Fibroblast of the conjunctiva (primary cell): Measurements from ENCODE around the gene WEE2.
"Not testable (repeated sequence)": the region's sequence is repeated elsewhere in the genome, so short reads cannot be mapped to it uniquely, and the experiment has no call there.

Source experiments
- DNase-seq: peaks from one replicate; pipeline ENCODE4 v3.0.0-alpha.2; 2010; ENCODE audit warnings: low read depth

The WEE2 gene

DNA sequence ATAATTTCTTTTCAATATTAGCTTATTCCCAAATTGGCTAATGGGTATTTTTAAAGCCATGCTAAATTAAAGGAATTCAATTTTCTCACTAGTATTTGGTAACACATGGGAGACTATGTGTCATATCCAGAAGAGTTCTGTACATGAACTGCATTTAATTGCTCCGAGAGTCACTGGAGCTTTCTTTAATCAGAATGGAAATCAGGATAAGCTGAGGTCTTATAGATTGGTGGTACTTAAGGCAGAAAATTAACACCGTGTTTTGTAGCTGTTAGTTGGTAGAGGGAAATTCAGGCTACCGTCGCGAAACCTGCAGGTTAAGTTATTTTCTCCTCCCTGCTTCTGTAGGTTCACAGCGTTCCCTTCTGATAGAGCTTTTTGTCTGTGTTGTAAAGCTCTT, at the start of gene WEE2:
Gene WEE2, plus strand, starts transcription at position 3 of the 400 bp plus-strand sequence. CDS start 406 bp downstream, outside the sequence.
- no peak for DNase-seq

DNA sequence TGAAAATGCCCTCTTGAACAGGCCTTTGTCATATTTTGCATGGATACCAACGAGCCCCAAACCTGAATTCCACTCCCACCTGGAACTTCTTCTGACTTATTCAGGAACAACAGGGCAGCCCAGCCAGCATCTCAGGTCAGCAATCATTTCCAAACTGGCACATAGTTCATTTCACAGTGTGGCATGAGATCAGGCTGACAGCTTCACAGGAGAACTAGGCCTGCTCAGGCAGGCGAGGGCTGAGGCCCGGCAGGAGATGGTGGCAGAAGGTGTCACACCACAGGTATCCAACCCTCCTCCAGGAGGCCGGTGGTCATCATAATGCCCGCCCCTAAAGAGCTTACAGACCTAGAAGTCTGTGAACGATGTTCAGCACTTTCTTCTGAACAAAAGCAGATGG, 48.7 kb upstream of the WEE2 start:
- no peak for DNase-seq

- no peak for DNase-seq
Observed at GRCh38 chr7:141660259-141660658, 47.9 kb upstream of the WEE2 start.

GRCh38 chr7:141663081-141663849, 44.9 kb upstream of the WEE2 start:
- DNase-seq, result no peak

DNA sequence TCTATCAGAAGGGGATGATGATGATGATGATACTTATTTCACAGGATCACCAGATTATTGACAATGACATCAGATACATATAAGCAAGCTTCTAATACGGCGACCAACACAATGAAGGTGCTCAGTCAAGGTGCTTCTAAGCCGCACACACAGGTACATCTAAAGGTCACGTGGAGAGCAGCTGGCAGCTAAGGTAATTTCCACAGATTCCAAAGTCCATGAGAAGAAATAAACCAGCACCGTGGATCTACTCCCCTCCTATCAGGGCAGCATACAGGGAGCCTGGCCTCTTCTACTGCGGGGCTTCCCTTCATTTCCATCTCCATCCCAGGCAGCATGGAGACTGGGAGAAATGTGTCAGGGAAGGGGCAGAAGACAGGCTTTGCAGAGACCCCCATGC, 43.7 kb upstream of the WEE2 start:
- DNase-seq, result no peak

GRCh38 chr7:141665208-141666035, 42.7 kb upstream of the WEE2 start:
- DNase-seq, result no peak

DNA sequence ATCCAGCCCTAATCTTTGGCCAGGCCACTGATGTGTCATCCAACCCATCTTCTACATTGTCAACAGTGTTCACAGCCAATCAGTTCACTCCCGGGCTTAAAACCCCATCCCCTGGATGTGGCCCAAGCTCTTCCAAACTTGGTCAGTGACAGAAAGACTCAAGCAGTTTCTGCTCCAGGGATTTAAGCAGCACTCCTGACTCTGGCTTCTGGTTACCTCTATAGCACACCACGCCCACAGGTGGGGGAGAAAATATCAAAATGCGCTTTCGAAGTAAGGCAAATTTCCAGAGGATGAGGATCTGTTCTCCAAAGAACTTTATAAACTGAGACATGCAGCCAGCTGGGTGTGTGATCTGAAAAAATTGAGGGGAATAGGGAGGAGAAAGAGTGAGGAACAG, 42.1 kb upstream of the WEE2 start:
- DNase-seq, result no peak

GRCh38 chr7:141668853-141669252, 39.3 kb upstream of the WEE2 start:
- no peak for DNase-seq

DNA sequence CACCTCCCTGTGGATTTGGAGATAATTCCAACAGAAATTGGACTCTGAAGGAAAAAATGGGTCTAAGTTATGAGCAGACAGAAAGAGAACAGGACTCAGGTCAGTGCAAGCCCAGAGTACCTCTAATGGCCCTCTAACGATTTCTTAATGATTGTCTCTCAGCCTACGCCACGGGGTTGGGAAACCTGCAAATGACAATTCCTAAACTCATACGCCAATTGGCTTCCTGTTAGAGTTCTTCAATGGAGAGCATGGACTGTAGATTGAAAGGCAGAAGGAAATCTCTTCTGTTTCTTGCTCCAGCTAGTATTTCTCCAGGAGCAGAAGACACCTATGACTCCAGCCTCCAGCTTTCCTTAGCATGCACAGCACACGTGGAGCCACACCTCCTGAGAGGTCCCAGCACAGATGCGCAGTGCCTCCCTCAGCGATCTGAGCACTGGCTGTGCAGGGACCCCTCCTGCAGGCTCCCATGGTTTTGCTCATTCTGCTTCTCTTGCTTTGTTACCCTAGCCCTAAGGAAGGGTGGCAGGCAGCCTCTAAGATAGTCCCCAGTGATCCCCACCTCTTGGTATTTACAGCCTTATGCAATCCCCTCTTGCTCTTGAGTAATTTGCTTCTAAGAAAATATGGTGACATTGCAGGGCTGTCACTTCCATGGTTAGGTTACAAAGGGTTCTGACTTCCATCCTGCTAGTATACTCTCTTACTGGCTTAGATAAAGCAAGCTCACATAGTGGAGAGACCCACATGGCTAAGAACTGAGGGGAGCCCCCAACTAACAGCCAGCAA, 36.3 kb upstream of the WEE2 start:
- DNase-seq, result no peak

DNA sequence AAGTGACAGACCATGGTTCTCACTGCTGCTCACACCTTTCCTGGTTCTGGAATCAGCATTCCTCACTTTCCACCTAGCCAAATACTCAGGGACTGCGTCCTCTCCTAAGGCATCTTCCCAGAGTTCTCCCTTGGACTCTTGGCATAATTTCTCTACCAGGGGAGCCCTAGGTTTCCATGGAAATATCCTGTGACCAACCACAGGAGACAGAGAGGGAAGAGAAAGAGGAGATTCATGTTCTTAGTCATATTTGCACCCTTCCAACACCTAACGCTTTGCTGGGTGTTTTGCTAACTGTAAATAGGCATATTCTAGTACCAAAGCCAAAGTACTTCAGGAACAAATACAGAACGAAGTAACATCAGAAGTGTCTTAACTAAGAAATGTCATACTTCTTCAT, 34.8 kb upstream of the WEE2 start:
- DNase-seq, result no peak

- no peak for DNase-seq
Observed at GRCh38 chr7:141674171-141674671, 33.9 kb upstream of the WEE2 start.

GRCh38 chr7:141674702-141675101, 33.5 kb upstream of the WEE2 start:
- no peak for DNase-seq

GRCh38 chr7:141675436-141676215, 32.5 kb upstream of the WEE2 start:
- DNase-seq, result no peak

- DNase-seq, result no peak
Observed at GRCh38 chr7:141676618-141677017, 31.5 kb upstream of the WEE2 start.

GRCh38 chr7:141679014-141679413, 29.1 kb upstream of the WEE2 start:
- DNase-seq, result no peak

DNA sequence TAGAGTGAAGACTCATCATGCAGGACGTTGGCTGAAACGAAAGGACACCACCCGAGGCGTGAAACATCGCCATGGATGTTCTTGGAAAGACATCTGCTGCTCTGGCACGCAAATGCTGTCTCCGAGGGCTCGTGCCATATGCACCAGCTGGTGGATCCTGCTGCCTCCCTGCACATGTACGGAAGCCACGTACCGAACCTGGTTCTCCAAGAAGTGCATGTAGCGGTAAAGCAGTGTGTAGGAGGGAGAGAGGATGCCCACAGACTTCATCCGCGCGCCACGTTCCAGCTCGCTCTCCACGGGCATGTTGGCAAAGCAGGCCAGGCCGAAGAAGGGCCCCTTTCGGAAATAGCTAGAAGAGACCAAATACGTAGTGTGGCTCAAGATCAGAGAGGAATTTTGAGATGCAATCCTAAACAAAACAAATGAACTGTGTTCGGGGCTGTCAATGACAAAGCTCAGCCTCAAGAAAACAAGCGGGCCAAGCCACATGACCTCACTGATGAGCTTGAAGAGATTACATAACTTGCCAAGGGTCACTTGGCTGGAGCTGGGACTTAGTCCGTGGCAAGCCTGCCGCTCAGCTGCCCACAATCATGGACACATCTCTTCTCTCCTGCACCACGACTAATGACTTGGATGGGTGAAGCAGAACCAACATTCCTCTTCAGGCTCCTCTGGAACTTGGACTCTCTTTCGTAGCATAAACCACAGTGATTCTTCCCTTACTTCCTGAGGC, 22.7 kb upstream of the WEE2 start:
- no peak for DNase-seq

DNA sequence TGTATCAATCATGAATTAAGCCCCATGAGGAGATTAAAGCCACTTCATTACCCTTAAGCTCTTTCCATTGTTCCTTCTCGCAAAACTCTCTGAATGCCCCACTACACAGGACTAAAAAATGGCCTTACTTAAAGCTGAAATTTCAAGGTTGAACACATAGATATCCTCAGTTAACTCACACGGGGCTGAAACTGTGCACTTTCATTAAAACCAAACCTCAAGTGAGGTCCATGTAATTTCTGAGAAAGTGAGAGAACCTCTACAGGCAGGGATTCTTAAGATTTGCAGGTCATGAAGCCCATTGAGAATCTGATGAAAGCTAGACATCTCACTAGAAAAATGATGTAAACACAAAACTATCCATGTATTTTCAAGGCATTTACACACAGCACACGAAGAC, 22.1 kb upstream of the WEE2 start:
- no peak for DNase-seq

GRCh38 chr7:141686670-141687069, 21.5 kb upstream of the WEE2 start:
- no peak for DNase-seq

- no peak for DNase-seq
Observed at GRCh38 chr7:141688043-141688442, 20.1 kb upstream of the WEE2 start.

DNA sequence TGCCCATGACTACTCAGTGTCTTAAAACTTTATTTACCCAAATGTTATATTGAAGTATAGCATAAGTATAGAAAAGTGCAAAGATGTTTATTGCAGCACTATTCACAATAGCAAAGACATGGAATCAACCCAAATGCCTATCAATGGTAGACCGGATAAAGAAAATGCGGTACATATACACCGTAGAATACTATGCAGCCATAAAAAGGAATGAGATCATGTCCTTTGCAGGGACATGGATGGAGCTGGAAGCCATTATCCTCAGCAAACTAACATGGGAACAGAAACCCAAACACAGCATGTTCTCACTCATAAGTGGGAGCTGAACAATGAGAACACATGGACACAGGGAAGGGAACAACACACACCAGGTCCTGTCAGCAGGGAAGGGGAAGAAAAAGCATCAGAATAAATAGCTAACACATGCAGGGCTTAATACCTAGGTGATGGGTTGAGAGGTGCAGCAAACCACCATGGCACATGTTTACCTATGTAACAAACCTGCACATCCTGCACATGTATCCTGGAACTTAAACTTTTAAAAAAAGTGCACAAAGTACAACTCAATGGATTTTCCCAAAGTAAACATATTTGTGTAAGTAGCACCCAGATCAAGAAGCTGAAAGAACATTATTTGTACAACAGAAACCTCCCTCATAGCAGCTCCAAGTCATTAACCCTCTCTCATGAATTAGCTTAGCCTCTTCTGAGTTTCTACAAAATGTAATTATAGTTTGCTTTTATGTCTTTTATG, 18.9 kb upstream of the WEE2 start:
- not testable (repeated sequence) for DNase-seq
